Posterior cingulate gyrus (tissue), 11 donors: ENCODE measurements around the gene VGF.
A peak's percentile ranks its signal among the peaks of the same experiment; 100 is the strongest.
"Not testable (repeated sequence)": the region's sequence is repeated elsewhere in the genome, so short reads cannot be mapped to it uniquely, and the experiment has no call there.

ENCODE experiments used
- DNase-seq, 10 donors: peaks; one replicate each; pipeline versions ENCODE4 v3.0.0 to v3.0.0-alpha.2; 2020 to 2021; ENCODE audit warnings: mixed read lengths in 3 of 10
- intact Hi-C: fragments of 100-400 bp; cut with DNase I; formaldehyde crosslinking; loops from one replicate; pipeline ENCODE4 v1.15.1; 2023

Gene VGF

GRCh38 chr7:101122933-101123702 lies 42.3 kb downstream of the VGF start:
- DNase-seq, result no peak
- intact Hi-C loops, result no loop called here

GRCh38 chr7:101121991-101122932 lies 43.1 kb downstream of the VGF start:
- intact Hi-C loops, result no loop called here
- peak in 4 of 10 donors; percentile 18 to 80 (median 29) for DNase-seq

- intact Hi-C loops, DNase-seq: not testable (repeated sequence)
Observed at GRCh38 chr7:101121631-101121990, 43.8 kb downstream of the VGF start.

DNA sequence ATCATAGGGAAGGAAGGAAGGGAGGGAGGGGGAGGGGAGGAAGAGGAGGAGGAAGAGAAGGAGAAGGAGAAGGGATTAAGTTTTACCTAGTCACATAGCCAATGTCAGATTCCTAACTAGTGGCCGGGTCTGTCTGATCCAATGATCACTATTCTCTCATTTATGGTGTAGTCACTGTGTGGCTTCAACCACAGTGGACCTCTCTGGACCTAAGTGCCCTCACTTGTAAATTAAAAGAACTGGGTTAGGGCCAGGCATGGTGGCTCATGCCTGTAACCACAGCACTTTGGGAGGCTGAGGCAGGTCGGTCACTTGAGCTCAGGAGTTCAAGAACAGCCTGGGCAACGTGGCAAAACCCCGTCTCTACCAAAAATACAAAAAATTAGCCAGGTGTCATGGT lies 45.1 kb downstream of the VGF start:
- intact Hi-C loops, result no loop called here
- DNase-seq, result no peak

- intact Hi-C loops, result no loop called here
Observed at GRCh38 chr7:101119876-101120275, 45.5 kb downstream of the VGF start.

GRCh38 chr7:101118856-101119255 lies 46.5 kb downstream of the VGF start:
- intact Hi-C loops, result no loop called here
- no peak for DNase-seq

More at GRCh38 chr7:101119876-101120275, 45.5 kb downstream of the VGF start:
- no peak for DNase-seq

DNA sequence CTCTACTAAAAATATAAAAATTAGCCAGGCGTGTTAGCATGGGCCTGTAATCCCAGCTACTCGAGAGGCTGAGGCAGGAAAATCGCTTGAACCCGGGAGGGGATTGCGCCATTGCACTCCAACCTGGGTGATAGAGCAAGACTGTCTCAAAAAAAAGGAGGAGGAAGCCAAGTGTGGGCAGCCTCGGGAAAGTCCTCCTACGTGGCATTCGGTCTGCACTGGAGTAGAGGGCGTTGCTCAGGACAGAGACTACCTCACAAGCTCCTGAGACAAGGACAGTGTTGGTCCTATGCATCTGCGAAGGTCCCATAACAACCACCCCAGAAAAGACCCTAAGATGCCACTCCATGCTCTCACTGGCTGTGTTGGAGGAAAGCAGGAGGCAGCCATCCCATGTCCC lies 48.5 kb downstream of the VGF start:
- DNase-seq, result no peak
- intact Hi-C loops, result no loop called here

DNA sequence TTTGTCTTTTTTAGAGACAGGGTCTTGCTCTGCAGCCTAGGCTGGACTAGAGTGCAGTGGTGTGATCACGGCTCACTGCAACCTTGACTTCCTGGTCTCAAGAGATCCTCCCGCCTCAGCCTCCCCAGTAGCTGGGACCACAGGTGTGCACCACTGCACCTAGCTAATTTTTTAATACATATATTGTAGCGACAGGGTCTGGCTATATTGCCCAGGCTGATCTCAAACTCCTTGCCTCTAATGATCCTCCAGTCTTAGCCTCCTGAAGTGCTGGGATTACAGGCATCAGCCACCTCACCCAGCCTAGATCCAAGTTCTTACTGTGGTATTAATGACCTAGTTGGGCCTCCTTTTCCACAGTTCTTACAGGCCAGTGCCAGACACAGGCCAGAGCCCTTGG lies 50.2 kb downstream of the VGF start:
- intact Hi-C loops, result no loop called here
- DNase-seq, result no peak

DNA sequence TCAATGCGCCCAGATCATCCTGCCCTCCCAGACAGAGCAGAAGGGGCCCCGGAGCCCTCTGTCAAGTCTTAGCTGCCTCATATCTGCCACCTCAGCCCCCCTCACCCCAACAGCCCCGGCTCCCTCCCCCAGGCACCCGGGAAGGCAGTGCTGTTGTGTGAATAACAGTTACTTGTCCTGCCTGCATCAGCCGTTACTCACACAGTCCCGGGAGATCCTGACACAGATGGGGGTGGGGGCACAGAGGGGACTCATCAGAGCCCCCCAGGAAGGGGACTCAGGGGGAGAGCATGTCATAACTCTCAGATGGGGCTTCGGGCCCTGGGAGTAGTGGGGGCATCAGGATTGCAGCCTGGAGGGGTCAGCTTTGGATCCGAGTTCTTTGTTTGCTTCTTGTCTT lies 50.9 kb downstream of the VGF start:
- intact Hi-C loops, result no loop called here
- no peak for DNase-seq

GRCh38 chr7:101113836-101114235 lies 51.5 kb downstream of the VGF start:
- intact Hi-C loops, result no loop called here
- no peak for DNase-seq

GRCh38 chr7:101113140-101113539 lies 52.2 kb downstream of the VGF start:
- DNase-seq, intact Hi-C loops: not testable (repeated sequence)
